Testis (tissue), 2 donors: ENCODE results near the gene FAM221B.

ENCODE experiments used
- CTCF ChIP-seq, 3 experiments: fragments of 450-650 bp in 2 of 3; fragments of 200-600 bp in 1 of 3; sonication (generic) in 1 of 3; IDR thresholded peaks; one replicate each; pipeline ENCODE4 v1.5.1; 2016 to 2019; ENCODE audit warnings: antibody characterized with exemption in 3 of 3, mild to moderate bottlenecking in 2 of 3, moderate library complexity in 1 of 3
- POLR2A ChIP-seq: fragments of 450-650 bp; IDR thresholded peaks from one replicate; pipeline ENCODE4 v1.6.1; 2017; ENCODE audit warnings: antibody characterized with exemption, mild to moderate bottlenecking, moderate library complexity

- no peak for TF ChIP-seq CTCF (IDR thresholded peaks at IDR 0.05)
- TF ChIP-seq POLR2A = no peak
These were observed 23.8 kb upstream of the FAM221B start for GRCh38 chr9:35852267-35852815.
